ENCODE measurements around the gene CXCL13. TPM values are rescaled to one million over a fixed set of nuclear protein-coding genes. Genes with fewer than 3 reads are reported as not detected.
"Not testable (repeated sequence)": the region's sequence is repeated elsewhere in the genome, so short reads cannot be mapped to it uniquely, and the experiment has no call there.

CXCL13 gene
- total RNA-seq, 1 donor = not detected

GRCh38 chr4:77652237-77652897 is 46.7 kb downstream of the CXCL13 start:
- peak in 1 of 3 donors; percentile 34 for DNase-seq (ENCODE audit: low read depth in 2 of 3, low spot score in 2 of 3)

GRCh38 chr4:77653162-77653758 is 47.6 kb downstream of the CXCL13 start:
- DNase-seq (ENCODE audit: low read depth in 2 of 3, low spot score in 2 of 3) = no peak

GRCh38 chr4:77660318-77660717 is 54.7 kb downstream of the CXCL13 start:
- DNase-seq (ENCODE audit: low read depth in 2 of 3, low spot score in 2 of 3) = not testable (repeated sequence)

Other genes starting within 250 kb of the CXCL13 start
- gene CNOT6L, start 213.5 kb downstream of the CXCL13 start, total RNA-seq = 42.0 TPM